DND-41 (cell line): ENCODE results near the gene ZNF660.
"Not testable (repeated sequence)": the region's sequence is repeated elsewhere in the genome, so short reads cannot be mapped to it uniquely, and the experiment has no call there.

Source experiments
- ATAC-seq: fragments of 200-7000 bp; cut with Tn5 transposase; 3 replicates; pipeline ENCODE4 v1.9.1; 2021; ENCODE audit warnings: low read depth; ENCODE audit not compliant: insufficient read depth
- DNase-seq: peaks from one replicate; pipeline ENCODE4 v3.0.0-alpha.2; 2020
- H2AFZ ChIP-seq: 2 replicates; pipeline ENCODE4 v1.6.0; 2012; ENCODE audit warnings: low read depth, low read length
- H3K27ac ChIP-seq: 2 replicates; pipeline ENCODE4 v1.5.1; 2012; ENCODE audit warnings: low read length, inconsistent platforms
- H3K27me3 ChIP-seq: fragments of 200-600 bp; sonication (generic); 2 replicates; pipeline ENCODE4 v1.6.0; 2012; ENCODE audit warnings: low read length, mild to moderate bottlenecking, inconsistent platforms; ENCODE audit not compliant: insufficient read depth, poor library complexity
- H3K36me3 ChIP-seq: 2 replicates; pipeline ENCODE4 v1.5.1; 2012; ENCODE audit warnings: low read length, inconsistent platforms; ENCODE audit not compliant: insufficient read depth
- H3K4me1 ChIP-seq: 2 replicates; pipeline ENCODE4 v1.5.1; 2012; ENCODE audit warnings: mild to moderate bottlenecking, low read length; ENCODE audit not compliant: insufficient read depth
- H3K4me2 ChIP-seq: 2 replicates; pipeline ENCODE4 v1.6.0; 2012; ENCODE audit warnings: mild to moderate bottlenecking, moderate library complexity, low read length, inconsistent platforms; ENCODE audit not compliant: insufficient read depth
- H3K4me3 ChIP-seq, 2 experiments: fragments of 200-600 bp in 1 of 2; shearing (Covaris generic) in 1 of 2; 2 replicates each; pipeline ENCODE4 v1.5.1; 2012 to 2016; ENCODE audit warnings: inconsistent platforms in 2 of 2, low read length in 2 of 2, mild to moderate bottlenecking in 2 of 2, low read depth in 1 of 2, moderate library complexity in 1 of 2
- H3K79me2 ChIP-seq: 2 replicates; pipeline ENCODE4 v1.6.0; 2012; ENCODE audit warnings: low read length, inconsistent platforms; ENCODE audit not compliant: insufficient read depth
- H3K9ac ChIP-seq: 2 replicates; pipeline ENCODE4 v1.6.0; 2012; ENCODE audit warnings: low read depth, mild to moderate bottlenecking, inconsistent platforms, low read length, moderate library complexity
- H3K9me3 ChIP-seq: 2 replicates; pipeline ENCODE4 v1.5.1; 2012; ENCODE audit warnings: low read length, moderate library complexity, mild to moderate bottlenecking, inconsistent platforms; ENCODE audit not compliant: insufficient read depth, severe bottlenecking
- H4K20me1 ChIP-seq: 2 replicates; pipeline ENCODE4 v1.6.0; 2012; ENCODE audit warnings: low read length; ENCODE audit not compliant: insufficient read depth
- CTCF ChIP-seq: IDR thresholded peaks from 2 replicates; pipeline ENCODE4 v1.5.1; 2012; ENCODE audit warnings: borderline replicate concordance, low read length, moderate library complexity, mild to moderate bottlenecking; ENCODE audit not compliant: poor library complexity, severe bottlenecking; ENCODE audit errors: extremely low read depth
- EZH2 ChIP-seq: IDR thresholded peaks from 3 replicates; pipeline ENCODE4 v1.6.1; 2012; ENCODE audit warnings: borderline replicate concordance, low read depth, mild to moderate bottlenecking, moderate library complexity, low read length, inconsistent platforms; ENCODE audit not compliant: severe bottlenecking

The ZNF660 gene

DNA sequence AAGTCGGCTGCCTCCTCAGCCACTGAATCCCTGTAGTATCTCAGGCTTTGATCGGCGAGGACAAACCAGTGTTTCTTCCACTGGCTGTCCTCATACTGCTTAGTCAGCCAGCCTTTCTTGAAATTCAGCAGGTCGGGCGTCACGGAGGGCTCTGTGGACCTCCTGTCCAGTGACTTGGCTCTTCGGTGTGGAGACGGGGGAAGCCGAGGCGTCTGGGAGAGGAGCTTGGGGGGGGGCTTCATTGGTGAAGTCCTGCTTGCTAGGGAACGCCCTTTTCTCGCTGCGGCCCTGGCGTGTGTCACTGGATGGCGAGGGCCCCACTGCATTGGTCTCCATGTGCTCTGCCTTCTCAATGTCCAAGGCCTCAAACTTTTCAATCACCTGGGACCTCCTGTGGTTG lies 5.0 kb upstream of the ZNF660 start:
- not testable (repeated sequence) for H3K27ac ChIP-seq, H3K27me3 ChIP-seq, H3K79me2 ChIP-seq, H3K4me1 ChIP-seq, H3K4me3 ChIP-seq, H4K20me1 ChIP-seq, H2AFZ ChIP-seq, H3K9me3 ChIP-seq, H3K4me2 ChIP-seq, H3K36me3 ChIP-seq, DNase-seq, H3K9ac ChIP-seq, ATAC-seq

- H3K4me3 ChIP-seq, ATAC-seq: not testable (repeated sequence)
- H3K4me1 ChIP-seq = peaks cover 19% of the 10 kb centered on the region
These were observed 3.8 kb upstream of the ZNF660 start for GRCh38 chr3:44580971-44581370.

DNA sequence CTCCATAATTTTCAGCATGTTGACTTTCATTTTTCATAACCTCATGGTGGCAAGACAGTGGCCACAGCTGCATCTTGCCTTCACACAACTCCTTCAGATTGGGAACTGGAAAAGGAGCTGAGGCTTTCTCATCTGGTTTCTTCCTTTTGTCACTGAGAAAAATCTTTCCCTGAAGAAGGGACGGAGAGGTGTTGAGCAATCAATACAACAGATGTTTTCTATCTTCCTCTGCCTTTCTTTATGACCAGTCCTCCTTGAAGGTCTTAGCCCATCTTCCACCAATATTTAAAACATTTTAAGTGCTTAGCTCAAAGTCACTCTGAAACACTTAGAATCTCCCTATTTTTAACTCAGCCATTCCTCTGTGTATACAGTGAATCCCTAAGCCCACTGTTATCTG lies 11.9 kb downstream of the ZNF660 start:
- H3K79me2 ChIP-seq = no peaks in the 10 kb centered on the region
- peaks cover 16% of the 10 kb centered on the region for H3K9me3 ChIP-seq
- no peak for TF ChIP-seq EZH2
- no peak for TF ChIP-seq CTCF
- DNase-seq = no peak
- H3K9ac ChIP-seq = no peak overlapping the region
- ATAC-seq = no peak
- H3K27ac ChIP-seq = no peak overlapping the region
- no peaks in the 10 kb centered on the region for H4K20me1 ChIP-seq
- no peaks in the 10 kb centered on the region for H3K4me1 ChIP-seq
- peaks cover 42% of the 10 kb centered on the region for H3K36me3 ChIP-seq
- H2AFZ ChIP-seq = no peak overlapping the region
- H3K27me3 ChIP-seq = no peaks in the 10 kb centered on the region
- H3K4me3 ChIP-seq = no peak overlapping the region
- H3K4me2 ChIP-seq = no peak overlapping the region

More at GRCh38 chr3:44580971-44581370, 3.8 kb upstream of the ZNF660 start:
- not testable (repeated sequence) for H2AFZ ChIP-seq, H3K9ac ChIP-seq, H3K27me3 ChIP-seq, H3K4me2 ChIP-seq, H4K20me1 ChIP-seq, H3K79me2 ChIP-seq, H3K27ac ChIP-seq, DNase-seq, H3K9me3 ChIP-seq, H3K36me3 ChIP-seq

- ATAC-seq (no peak), DNase-seq (no peak)
- Histone ChIP-seq H3K9me3 (no peaks in the 10 kb centered on the region), H3K79me2 (no peaks in the 10 kb centered on the region), H2AFZ (no peak overlapping the region), H3K36me3 (0 out of 2 replicates have a peak, but pooled peaks cover 3% of the 10 kb centered on the region), H4K20me1 (no peaks in the 10 kb centered on the region; the same call in 1 of the 2 replicates), H3K27me3 (no peaks in the 10 kb centered on the region), H3K9ac (no peak overlapping the region), H3K4me2 (no peak overlapping the region), H3K4me3 (no peak overlapping the region), H3K4me1 (no peaks in the 10 kb centered on the region), H3K27ac (no peak overlapping the region)
- TF ChIP-seq CTCF = no peak
- TF ChIP-seq EZH2 = no peak
These were observed 17.0 kb downstream of the ZNF660 start for GRCh38 chr3:44601749-44602148.
